GM20431 (cell line): ENCODE results near the gene RAB6B.

ENCODE experiments used
- in situ Hi-C: fragments of 300-500 bp; cut with MseI, MboI; formaldehyde crosslinking; loops from one replicate; pipeline ENCODE4 v1.15.0; 2020; ENCODE audit warnings: low sequenced_read_pairs; ENCODE audit not compliant: unreplicated experiment

The RAB6B gene

GRCh38 chr3:133895208-133896001, at the start of gene RAB6B:
Gene RAB6B (minus strand): TSS chr3:133895882. CDS start chr3:133895466, 416 bp downstream.
- in situ Hi-C loops, result no loop called here

GRCh38 chr3:133944641-133945380, 49.1 kb upstream of the RAB6B start:
- in situ Hi-C loops, result no loop called here

GRCh38 chr3:133944181-133944580, 48.5 kb upstream of the RAB6B start:
- in situ Hi-C loops, result no loop called here

GRCh38 chr3:133943639-133944141, 48.0 kb upstream of the RAB6B start:
- in situ Hi-C loops, result no loop called here

- in situ Hi-C loops, result no loop called here
These were observed 47.4 kb upstream of the RAB6B start for GRCh38 chr3:133943031-133943535.

- in situ Hi-C loops, result no loop called here
These were observed 45.7 kb upstream of the RAB6B start for GRCh38 chr3:133941415-133941821.

- in situ Hi-C loops, result no loop called here
These were observed 44.9 kb upstream of the RAB6B start for GRCh38 chr3:133940536-133940935.

GRCh38 chr3:133939463-133939835, 43.8 kb upstream of the RAB6B start:
- in situ Hi-C loops, result no loop called here

GRCh38 chr3:133938770-133939462, 43.2 kb upstream of the RAB6B start:
- in situ Hi-C loops, result no loop called here

- in situ Hi-C loops, result no loop called here
These were observed 42.3 kb upstream of the RAB6B start for GRCh38 chr3:133937756-133938601.

GRCh38 chr3:133937061-133937686, 41.5 kb upstream of the RAB6B start:
- in situ Hi-C loops, result no loop called here

- in situ Hi-C loops, result no loop called here
These were observed 40.4 kb upstream of the RAB6B start for GRCh38 chr3:133935843-133936769.

GRCh38 chr3:133934996-133935842, 39.5 kb upstream of the RAB6B start:
- in situ Hi-C loops, result no loop called here

GRCh38 chr3:133934073-133934970, 38.6 kb upstream of the RAB6B start:
- in situ Hi-C loops, result no loop called here

GRCh38 chr3:133933097-133934024, 37.7 kb upstream of the RAB6B start:
- in situ Hi-C loops, result no loop called here
